DND-41 (cell line): Measurements from ENCODE around the gene MCC.

Experiments
- ATAC-seq: fragments of 200-7000 bp; cut with Tn5 transposase; 3 replicates; pipeline ENCODE4 v1.9.1; 2021; ENCODE audit warnings: low read depth; ENCODE audit not compliant: insufficient read depth
- DNase-seq: peaks from one replicate; pipeline ENCODE4 v3.0.0-alpha.2; 2020
- H2AFZ ChIP-seq: 2 replicates; pipeline ENCODE4 v1.6.0; 2012; ENCODE audit warnings: low read depth, low read length
- H3K27ac ChIP-seq: 2 replicates; pipeline ENCODE4 v1.5.1; 2012; ENCODE audit warnings: low read length, inconsistent platforms
- H3K27me3 ChIP-seq: fragments of 200-600 bp; sonication (generic); 2 replicates; pipeline ENCODE4 v1.6.0; 2012; ENCODE audit warnings: low read length, mild to moderate bottlenecking, inconsistent platforms; ENCODE audit not compliant: insufficient read depth, poor library complexity
- H3K36me3 ChIP-seq: 2 replicates; pipeline ENCODE4 v1.5.1; 2012; ENCODE audit warnings: low read length, inconsistent platforms; ENCODE audit not compliant: insufficient read depth
- H3K4me1 ChIP-seq: 2 replicates; pipeline ENCODE4 v1.5.1; 2012; ENCODE audit warnings: mild to moderate bottlenecking, low read length; ENCODE audit not compliant: insufficient read depth
- H3K4me2 ChIP-seq: 2 replicates; pipeline ENCODE4 v1.6.0; 2012; ENCODE audit warnings: mild to moderate bottlenecking, moderate library complexity, low read length, inconsistent platforms; ENCODE audit not compliant: insufficient read depth
- H3K4me3 ChIP-seq, 2 experiments: fragments of 200-600 bp in 1 of 2; shearing (Covaris generic) in 1 of 2; 2 replicates each; pipeline ENCODE4 v1.5.1; 2012 to 2016; ENCODE audit warnings: inconsistent platforms in 2 of 2, low read length in 2 of 2, mild to moderate bottlenecking in 2 of 2, low read depth in 1 of 2, moderate library complexity in 1 of 2
- H3K79me2 ChIP-seq: 2 replicates; pipeline ENCODE4 v1.6.0; 2012; ENCODE audit warnings: low read length, inconsistent platforms; ENCODE audit not compliant: insufficient read depth
- H3K9ac ChIP-seq: 2 replicates; pipeline ENCODE4 v1.6.0; 2012; ENCODE audit warnings: low read depth, mild to moderate bottlenecking, inconsistent platforms, low read length, moderate library complexity
- H3K9me3 ChIP-seq: 2 replicates; pipeline ENCODE4 v1.5.1; 2012; ENCODE audit warnings: low read length, moderate library complexity, mild to moderate bottlenecking, inconsistent platforms; ENCODE audit not compliant: insufficient read depth, severe bottlenecking
- H4K20me1 ChIP-seq: 2 replicates; pipeline ENCODE4 v1.6.0; 2012; ENCODE audit warnings: low read length; ENCODE audit not compliant: insufficient read depth
- CTCF ChIP-seq: IDR thresholded peaks from 2 replicates; pipeline ENCODE4 v1.5.1; 2012; ENCODE audit warnings: borderline replicate concordance, low read length, moderate library complexity, mild to moderate bottlenecking; ENCODE audit not compliant: poor library complexity, severe bottlenecking; ENCODE audit errors: extremely low read depth
- EZH2 ChIP-seq: IDR thresholded peaks from 3 replicates; pipeline ENCODE4 v1.6.1; 2012; ENCODE audit warnings: borderline replicate concordance, low read depth, mild to moderate bottlenecking, moderate library complexity, low read length, inconsistent platforms; ENCODE audit not compliant: severe bottlenecking

MCC gene

GRCh38 chr5:113218906-113219517 is 269.2 kb downstream of the MCC start:
- DNase-seq (no peak), ATAC-seq (no peak)
- no peak overlapping the region for H3K4me2 ChIP-seq
- H3K79me2 ChIP-seq = no peaks in the 10 kb centered on the region
- H3K4me1 ChIP-seq = no peaks in the 10 kb centered on the region
- H4K20me1 ChIP-seq = no peaks in the 10 kb centered on the region
- H3K4me3 ChIP-seq = no peak overlapping the region
- no peaks in the 10 kb centered on the region for H3K27me3 ChIP-seq
- H3K9me3 ChIP-seq = no peaks in the 10 kb centered on the region
- H3K9ac ChIP-seq = no peak overlapping the region
- no peak overlapping the region for H2AFZ ChIP-seq
- H3K27ac ChIP-seq = no peak overlapping the region
- H3K36me3 ChIP-seq = no peaks in the 10 kb centered on the region
- TF ChIP-seq EZH2 (no peak), CTCF (no peak)

DNA sequence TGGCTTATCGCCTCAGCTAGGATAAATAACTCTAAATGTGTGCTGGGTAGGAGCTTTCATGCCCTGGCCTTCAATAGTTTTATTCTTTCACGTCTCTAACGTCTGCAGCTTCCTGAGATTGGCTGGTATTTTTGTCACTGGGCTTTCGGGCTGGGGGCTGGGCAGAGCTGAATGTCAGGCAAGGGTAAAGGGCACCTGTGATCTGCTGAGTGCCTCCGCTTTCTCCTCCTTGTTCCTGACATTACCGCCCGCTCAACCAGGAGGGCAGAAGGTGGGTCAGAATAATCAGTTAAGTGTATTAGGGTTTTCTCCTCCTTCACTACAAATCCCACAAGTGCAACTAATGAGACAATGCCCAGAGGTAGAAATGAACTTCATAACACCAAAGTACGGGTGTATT is 270.1 kb downstream of the MCC start:
- no peaks in the 10 kb centered on the region for H3K9me3 ChIP-seq
- no peak for ATAC-seq
- no peaks in the 10 kb centered on the region for H4K20me1 ChIP-seq
- H2AFZ ChIP-seq = no peak overlapping the region
- no peaks in the 10 kb centered on the region for H3K27me3 ChIP-seq
- no peak for DNase-seq
- H3K79me2 ChIP-seq = no peaks in the 10 kb centered on the region
- no peak overlapping the region for H3K4me3 ChIP-seq
- H3K36me3 ChIP-seq = no peaks in the 10 kb centered on the region
- TF ChIP-seq EZH2 (no peak), CTCF (no peak)
- H3K9ac ChIP-seq = no peak overlapping the region
- H3K4me1 ChIP-seq = no peaks in the 10 kb centered on the region
- H3K27ac ChIP-seq = no peak overlapping the region
- no peak overlapping the region for H3K4me2 ChIP-seq

DNA sequence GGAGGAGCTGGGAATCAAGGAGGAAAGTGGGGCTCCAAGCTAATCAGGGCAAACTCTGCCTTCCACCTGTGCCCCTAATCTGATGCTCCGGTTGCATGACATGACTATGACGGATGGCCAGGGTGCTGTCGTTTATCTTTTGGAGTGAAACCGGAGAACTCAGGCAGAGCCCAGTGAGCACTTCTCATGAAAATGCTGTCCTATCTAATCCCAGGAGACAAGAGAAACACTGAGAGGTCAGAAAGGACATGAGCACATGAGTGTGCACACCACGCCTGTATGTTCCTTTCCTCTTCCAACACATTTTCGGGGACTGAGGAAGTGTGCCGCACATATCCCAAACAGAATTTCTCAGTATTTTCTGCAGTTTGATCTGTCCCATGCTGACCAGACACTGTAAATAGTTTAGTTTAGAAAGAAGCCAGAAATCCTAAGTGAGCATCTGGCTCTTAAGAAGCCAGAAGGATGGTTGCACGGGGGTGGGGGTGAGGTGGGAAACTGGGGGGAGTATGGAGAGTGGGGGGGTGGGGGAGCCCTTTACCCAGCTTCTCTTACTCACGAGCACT is 270.6 kb downstream of the MCC start:
- TF ChIP-seq CTCF (no peak), EZH2 (no peak)
- no peaks in the 10 kb centered on the region for H3K9me3 ChIP-seq
- no peaks in the 10 kb centered on the region for H3K79me2 ChIP-seq
- no peak for ATAC-seq
- no peaks in the 10 kb centered on the region for H3K4me1 ChIP-seq
- H3K9ac ChIP-seq = no peak overlapping the region
- no peaks in the 10 kb centered on the region for H3K36me3 ChIP-seq
- no peaks in the 10 kb centered on the region for H4K20me1 ChIP-seq
- H2AFZ ChIP-seq = no peak overlapping the region
- no peak overlapping the region for H3K4me2 ChIP-seq
- no peak for DNase-seq
- H3K27me3 ChIP-seq = no peaks in the 10 kb centered on the region
- no peak overlapping the region for H3K4me3 ChIP-seq
- no peak overlapping the region for H3K27ac ChIP-seq
